Epithelial cell of esophagus (primary cell): ENCODE results near the gene UCMA.
"Not testable (repeated sequence)": the region's sequence is repeated elsewhere in the genome, so short reads cannot be mapped to it uniquely, and the experiment has no call there.

ENCODE experiments used
- DNase-seq: peaks from one replicate; pipeline ENCODE4 v3.0.0; 2010; ENCODE audit warnings: low read depth
- H3K4me3 ChIP-seq: 2 replicates; pipeline ENCODE4 v1.5.1; 2011; ENCODE audit warnings: mild to moderate bottlenecking, low read length, control low read depth
- TF ChIP-seq, protein P1 (sequence below): IDR thresholded peaks from 2 replicates; pipeline ENCODE4 v1.5.1; 2011; ENCODE audit warnings: low read depth, mild to moderate bottlenecking, low read length, control low read depth, inconsistent platforms; ENCODE audit not compliant: insufficient read depth; ENCODE audit errors: missing control alignments

The UCMA gene

GRCh38 chr10:13247784-13248183, 13.6 kb upstream of the UCMA start:
- TF ChIP-seq, protein P1, sequence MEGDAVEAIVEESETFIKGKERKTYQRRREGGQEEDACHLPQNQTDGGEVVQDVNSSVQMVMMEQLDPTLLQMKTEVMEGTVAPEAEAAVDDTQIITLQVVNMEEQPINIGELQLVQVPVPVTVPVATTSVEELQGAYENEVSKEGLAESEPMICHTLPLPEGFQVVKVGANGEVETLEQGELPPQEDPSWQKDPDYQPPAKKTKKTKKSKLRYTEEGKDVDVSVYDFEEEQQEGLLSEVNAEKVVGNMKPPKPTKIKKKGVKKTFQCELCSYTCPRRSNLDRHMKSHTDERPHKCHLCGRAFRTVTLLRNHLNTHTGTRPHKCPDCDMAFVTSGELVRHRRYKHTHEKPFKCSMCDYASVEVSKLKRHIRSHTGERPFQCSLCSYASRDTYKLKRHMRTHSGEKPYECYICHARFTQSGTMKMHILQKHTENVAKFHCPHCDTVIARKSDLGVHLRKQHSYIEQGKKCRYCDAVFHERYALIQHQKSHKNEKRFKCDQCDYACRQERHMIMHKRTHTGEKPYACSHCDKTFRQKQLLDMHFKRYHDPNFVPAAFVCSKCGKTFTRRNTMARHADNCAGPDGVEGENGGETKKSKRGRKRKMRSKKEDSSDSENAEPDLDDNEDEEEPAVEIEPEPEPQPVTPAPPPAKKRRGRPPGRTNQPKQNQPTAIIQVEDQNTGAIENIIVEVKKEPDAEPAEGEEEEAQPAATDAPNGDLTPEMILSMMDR: no peak
- no peak overlapping the region for H3K4me3 ChIP-seq
- no peak for DNase-seq

GRCh38 chr10:13247246-13247645, 13.1 kb upstream of the UCMA start:
- H3K4me3 ChIP-seq: no peak overlapping the region
- TF ChIP-seq, protein P1: no peak

GRCh38 chr10:13242260-13242659, 8.1 kb upstream of the UCMA start:
- not testable (repeated sequence) for DNase-seq

More at GRCh38 chr10:13247246-13247645, 13.1 kb upstream of the UCMA start:
- no peak for DNase-seq

DNA sequence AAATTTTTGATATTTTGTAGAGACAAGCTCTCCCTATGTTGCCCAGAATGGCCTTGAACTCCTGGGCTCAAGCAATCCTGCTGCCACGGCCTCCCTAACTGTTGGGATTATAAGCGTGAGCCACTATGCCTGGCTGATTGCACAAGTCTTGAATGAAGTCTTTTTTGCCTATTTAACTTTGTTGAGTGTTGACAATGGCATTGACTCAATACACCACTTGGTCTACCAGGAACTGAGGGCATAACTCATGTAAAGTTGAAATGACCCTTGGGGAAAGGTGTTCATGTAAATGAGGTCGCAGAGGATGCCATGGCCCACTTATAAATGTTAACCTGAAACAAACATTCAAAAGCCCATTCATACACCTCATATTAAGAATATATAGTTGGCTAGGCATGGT, 7.4 kb upstream of the UCMA start:
- DNase-seq: no peak
- no peak overlapping the region for H3K4me3 ChIP-seq
- TF ChIP-seq, protein P1: no peak

More at GRCh38 chr10:13242260-13242659, 8.1 kb upstream of the UCMA start:
- not testable (repeated sequence) for H3K4me3 ChIP-seq

DNA sequence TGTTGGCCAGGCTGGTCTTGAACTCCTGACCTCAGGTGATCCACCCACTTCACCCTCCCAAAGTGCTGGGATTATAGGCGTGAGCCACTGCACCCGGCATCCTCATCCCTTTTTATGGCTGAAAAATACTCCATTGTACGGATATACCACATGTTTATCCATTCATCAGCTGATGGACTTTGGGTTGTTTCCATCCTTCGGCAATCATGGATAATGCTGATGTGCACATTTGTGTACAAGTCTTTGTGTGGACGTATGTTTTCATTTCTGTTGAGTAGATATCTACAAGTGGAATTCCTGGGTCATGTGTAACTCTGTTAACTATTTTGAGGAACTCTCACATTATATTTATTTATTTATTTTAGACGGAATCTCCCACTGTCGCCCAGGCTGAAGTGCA, 5.7 kb upstream of the UCMA start:
- H3K4me3 ChIP-seq: no peak overlapping the region
- TF ChIP-seq, protein P1: no peak
- DNase-seq: no peak

GRCh38 chr10:13238271-13239077, 4.3 kb upstream of the UCMA start:
- H3K4me3 ChIP-seq: no peak overlapping the region
- DNase-seq: no peak
- TF ChIP-seq, protein P1: no peak

DNA sequence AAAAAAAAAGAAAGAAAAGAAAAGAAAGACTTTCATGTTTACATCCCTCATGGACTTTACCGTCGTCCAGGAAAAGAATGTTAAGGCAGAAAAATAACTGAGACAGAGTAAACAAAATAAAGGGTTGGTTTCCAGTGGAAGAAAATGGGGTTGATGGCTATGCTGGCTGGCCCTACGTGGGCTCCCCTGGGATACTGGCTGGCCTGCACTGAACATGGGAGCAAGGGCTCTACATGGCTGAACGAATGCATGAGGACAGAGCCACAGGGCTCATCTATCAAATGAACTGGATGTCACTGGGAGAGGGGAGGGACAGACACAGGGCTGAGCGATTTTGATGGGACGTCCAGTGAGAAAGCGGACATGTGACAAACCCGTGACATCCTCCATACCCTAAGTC, 2.5 kb upstream of the UCMA start:
- no peak for DNase-seq
- no peak overlapping the region for H3K4me3 ChIP-seq
- TF ChIP-seq, protein P1: no peak

GRCh38 chr10:13234736-13235135, 562 bp upstream of the UCMA start:
- DNase-seq, H3K4me3 ChIP-seq: not testable (repeated sequence)
